ENCODE measurements around the gene GAL3ST1. TPM values are rescaled to one million over a fixed set of nuclear protein-coding genes. Genes with fewer than 3 reads are reported as not detected.
"Not testable (repeated sequence)": the region's sequence is repeated elsewhere in the genome, so short reads cannot be mapped to it uniquely, and the experiment has no call there.

GAL3ST1 gene
- total and polyA plus RNA-seq, 2 of the 8 experiments (the other 6 are each of a cell fraction or from before 2014, with no cell fraction given) = 11.0 to 32.5 TPM

GRCh38 chr22:30592360-30592713, 17.9 kb upstream of the GAL3ST1 start:
- not testable (repeated sequence) for H4K8ac ChIP-seq (ENCODE audit: extremely low read depth, insufficient read depth, low read length); H3K4me1 ChIP-seq (replicated peaks in 1 of 4; ENCODE audit: control insufficient read depth in 3 of 4, insufficient read depth in 4 of 4, low read length in 3 of 4); H3K27ac ChIP-seq (ENCODE audit: low read depth, low read length); H2AFZ ChIP-seq (ENCODE audit: low read length); H4K20me1 ChIP-seq (replicated peaks in 1 of 2; ENCODE audit: control insufficient read depth in 1 of 2, insufficient read depth in 2 of 2, low read length in 2 of 2); H3K4ac ChIP-seq (replicated peaks; ENCODE audit: insufficient read length, low read depth, low read length); H3K14ac ChIP-seq (ENCODE audit: insufficient read length); H2BK5ac ChIP-seq (ENCODE audit: low read depth, low read length); H3K4me3 ChIP-seq (ENCODE audit: extremely low read depth in 1 of 4, insufficient read depth in 2 of 4, low read depth in 3 of 4, low read length in 4 of 4); H2BK120ac ChIP-seq (replicated peaks; ENCODE audit: low read depth, low read length); H3K18ac ChIP-seq (ENCODE audit: extremely low read depth, low read length); H3K9me3 ChIP-seq (ENCODE audit: insufficient read depth in 2 of 2, low read depth in 1 of 2, low read length in 1 of 2); H4K5ac ChIP-seq (ENCODE audit: insufficient read length, low read depth, low read length); H4K91ac ChIP-seq (replicated peaks; ENCODE audit: insufficient read length, low read length); H2BK20ac ChIP-seq (ENCODE audit: low read length); H2AK5ac ChIP-seq (ENCODE audit: low read depth, low read length); H3K23me2 ChIP-seq (ENCODE audit: low read depth, low read length); H2BK12ac ChIP-seq (ENCODE audit: low read depth, low read length); DNase-seq (ENCODE audit: low read depth in 1 of 2, low spot score in 2 of 2); H3K27me3 ChIP-seq (replicated peaks in 1 of 4; ENCODE audit: control insufficient read depth in 3 of 4, extremely low read depth in 1 of 4, insufficient read depth in 3 of 4, low read length in 3 of 4); FAIRE-seq; H2BK15ac ChIP-seq (ENCODE audit: low read length); H3K23ac ChIP-seq (ENCODE audit: insufficient read length); H3K56ac ChIP-seq (replicated peaks; ENCODE audit: insufficient read length, low read depth, low read length); H3K9ac ChIP-seq (replicated peaks in 1 of 4; ENCODE audit: extremely low read depth in 1 of 4, low read depth in 3 of 4, low read length in 3 of 4); H3K79me1 ChIP-seq (ENCODE audit: low read depth, low read length)
- ChIA-PET CTCF (ENCODE audit: partially characterized antibody) (interaction anchor here (0.8 to 7.6 kb wide), 3 partner anchors 9 to 34 kb away, joined by 3 to 52 read pairs (median 18); partner anchors contain the start of gene TCN2), POLR2A (ENCODE audit: partially characterized antibody) (interaction anchor here (1.2 to 8.4 kb wide), 5 partner anchors 10 to 43 kb away, joined by 3 to 64 read pairs (median 16); partner anchors contain the start of genes GAL3ST1, SLC35E4 and TCN2)
- Histone ChIP-seq H3K79me2 (ENCODE audit: control insufficient read depth in 1 of 2, insufficient read depth in 2 of 2, low read length in 2 of 2) (peaks cover 18 to 24% of the 10 kb centered on the region in 2 experiments), H3K4me2 (ENCODE audit: insufficient read depth in 1 of 2, low read depth in 2 of 2, low read length in 2 of 2) (peak overlapping the region in 1 of 2 experiments; percentile 12; a peak in 2 of 4 replicates), H3K36me3 (ENCODE audit: control insufficient read depth in 2 of 4, insufficient read depth in 4 of 4, low read length in 3 of 4) (peaks cover 15 to 21% (median 17%) of the 10 kb centered on the region in 4 experiments)
- 55% methylated on average over 18 of the region's 18 CpGs; no CpG with 5 or more reads in 1 of the 2 experiments for WGBS, 2 experiments (ENCODE audit: extremely low coverage in 1 of 2, insufficient coverage in 1 of 2, insufficient read length in 1 of 2, insufficient replicate concordance in 2 of 2, low coverage in 1 of 2, low lambda C conversion rate in 2 of 2, missing lambda C conversion rate in 1 of 2)
- TF ChIP-seq KDM1A (IDR thresholded peaks at IDR 0.05; ENCODE audit: borderline replicate concordance, low read length) = 0 out of 2 replicates have a peak, but pooled peaks have one; percentile 44

Measured in H1 (cell line).